HFFc6 (cell line): ENCODE data around the gene SLC16A12. TPM values are rescaled to one million over a fixed set of nuclear protein-coding genes. Genes with fewer than 3 reads are reported as not detected.
A peak's percentile ranks its signal among the peaks of the same experiment; 100 is the strongest.

Experiments used
- DNase-seq: peaks from one replicate; pipeline ENCODE4 v3.0.0-alpha.2; 2018
- H3K27ac Mint-ChIP-seq: 2 replicates; pipeline ENCODE4 v1.8.0; 2020; ENCODE audit warnings: mild to moderate bottlenecking, mixed read lengths
- H3K27me3 Mint-ChIP-seq: 2 replicates; pipeline ENCODE4 v1.8.0; 2021; ENCODE audit warnings: mild to moderate bottlenecking, moderate library complexity, mixed read lengths; ENCODE audit not compliant: insufficient read depth
- H3K36me3 Mint-ChIP-seq: 2 replicates; pipeline ENCODE4 v1.8.0; 2021; ENCODE audit warnings: low read depth, mixed read lengths
- H3K4me1 Mint-ChIP-seq: 2 replicates; pipeline ENCODE4 v1.8.0; 2020; ENCODE audit warnings: low read depth, mixed read lengths
- H3K4me3 Mint-ChIP-seq: 2 replicates; pipeline ENCODE4 v1.8.0; 2020; ENCODE audit warnings: mild to moderate bottlenecking, moderate library complexity, mixed read lengths
- H3K9me3 Mint-ChIP-seq: 2 replicates; pipeline ENCODE4 v1.8.0; 2020; ENCODE audit warnings: mild to moderate bottlenecking, mixed read lengths
- total RNA-seq, 6 experiments: library from RNA; stranded (reverse); fragmentation: NEBNext Ultra II Directional; extraction: Animal tissue kit (Norgen Biotek cat#: 25700); gene quantifications; 2 replicates in 1 of 6; 3 replicates in 5 of 6; pipeline ENCODE4 v1.2.3, GENCODE V29; 2021
- TF ChIP-seq, protein P1 (sequence below): fragments of 200-600 bp; sonication (generic); IDR thresholded peaks from 2 replicates; pipeline ENCODE4 v1.5.0; 2021; ENCODE audit warnings: antibody characterized with exemption, mild to moderate bottlenecking

The SLC16A12 gene
- total RNA-seq, 6 experiments from 2014 or later: not detected

DNA sequence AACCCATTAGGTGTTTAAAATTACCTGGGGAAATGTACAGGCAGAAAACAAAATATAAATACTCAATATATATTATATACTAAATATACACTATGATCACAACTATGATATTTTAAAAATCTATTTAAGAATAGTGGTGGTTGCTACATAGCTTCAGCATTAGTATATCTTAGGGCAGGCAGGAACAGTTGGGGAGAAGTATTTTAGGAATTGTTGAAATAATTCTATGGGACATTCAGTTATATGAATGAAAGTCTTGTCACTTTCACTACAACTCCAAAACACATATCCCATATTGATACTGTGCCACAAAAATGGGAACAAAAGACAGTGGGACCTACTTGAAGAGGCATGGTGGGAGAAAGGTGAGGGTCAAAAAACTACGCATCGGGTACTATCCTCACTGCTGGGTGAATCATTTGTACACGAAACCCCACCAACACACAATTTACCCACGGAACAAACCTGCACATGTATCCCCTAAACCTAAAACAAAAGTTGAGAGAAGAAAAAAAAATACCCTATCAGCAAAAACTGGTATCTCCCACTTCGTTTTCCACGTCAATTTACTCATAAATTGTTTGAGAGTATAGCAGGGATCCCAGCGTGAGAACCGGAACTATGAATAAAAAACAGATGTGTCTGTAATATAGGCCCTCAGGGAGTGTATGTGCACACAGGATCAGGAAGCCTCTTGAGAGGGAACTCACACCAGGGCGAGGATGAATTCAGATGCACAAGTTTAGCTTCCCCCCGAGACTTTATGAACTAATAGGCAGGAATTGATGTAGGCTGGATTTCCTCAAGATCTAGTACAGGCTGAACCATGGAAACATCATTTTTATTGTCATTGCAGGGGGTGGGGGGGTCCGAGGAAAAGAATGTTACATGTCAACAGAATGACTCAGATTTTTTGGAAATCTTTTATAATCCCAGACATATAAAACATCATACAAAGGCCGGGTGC, 16.2 kb downstream of the SLC16A12 start:
- Mint-ChIP-seq H3K4me3 (peak overlapping the region; percentile 53; the same call in 1 of the 2 replicates), H3K36me3 (no peaks in the 10 kb centered on the region), H3K27me3 (peaks cover 3% of the 10 kb centered on the region), H3K9me3 (no peaks in the 10 kb centered on the region), H3K4me1 (peaks cover 65% of the 10 kb centered on the region), H3K27ac (peak overlapping the region; percentile 91)
- DNase-seq: peak; percentile 87
- TF ChIP-seq, protein P1, sequence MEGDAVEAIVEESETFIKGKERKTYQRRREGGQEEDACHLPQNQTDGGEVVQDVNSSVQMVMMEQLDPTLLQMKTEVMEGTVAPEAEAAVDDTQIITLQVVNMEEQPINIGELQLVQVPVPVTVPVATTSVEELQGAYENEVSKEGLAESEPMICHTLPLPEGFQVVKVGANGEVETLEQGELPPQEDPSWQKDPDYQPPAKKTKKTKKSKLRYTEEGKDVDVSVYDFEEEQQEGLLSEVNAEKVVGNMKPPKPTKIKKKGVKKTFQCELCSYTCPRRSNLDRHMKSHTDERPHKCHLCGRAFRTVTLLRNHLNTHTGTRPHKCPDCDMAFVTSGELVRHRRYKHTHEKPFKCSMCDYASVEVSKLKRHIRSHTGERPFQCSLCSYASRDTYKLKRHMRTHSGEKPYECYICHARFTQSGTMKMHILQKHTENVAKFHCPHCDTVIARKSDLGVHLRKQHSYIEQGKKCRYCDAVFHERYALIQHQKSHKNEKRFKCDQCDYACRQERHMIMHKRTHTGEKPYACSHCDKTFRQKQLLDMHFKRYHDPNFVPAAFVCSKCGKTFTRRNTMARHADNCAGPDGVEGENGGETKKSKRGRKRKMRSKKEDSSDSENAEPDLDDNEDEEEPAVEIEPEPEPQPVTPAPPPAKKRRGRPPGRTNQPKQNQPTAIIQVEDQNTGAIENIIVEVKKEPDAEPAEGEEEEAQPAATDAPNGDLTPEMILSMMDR: no peak

DNA sequence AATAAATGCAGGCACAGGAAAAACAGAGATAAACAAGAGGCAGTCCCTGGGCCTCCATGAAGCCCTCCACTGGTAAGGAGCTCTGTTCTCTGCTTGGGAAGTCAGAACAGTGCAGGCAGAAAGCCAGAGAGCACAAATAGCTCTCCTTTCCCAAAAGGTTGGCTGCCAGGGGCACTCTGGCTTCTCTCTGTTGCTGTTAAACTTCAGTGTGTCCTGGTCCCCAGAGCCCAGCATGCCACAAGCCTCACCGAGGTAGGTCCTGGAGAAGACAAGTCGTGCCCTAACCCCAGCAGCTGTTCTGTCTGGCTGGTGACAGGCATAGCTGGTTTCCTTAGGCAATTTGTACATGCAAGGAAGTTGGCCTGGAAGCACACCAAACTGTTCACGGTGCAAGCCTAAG, 17.3 kb downstream of the SLC16A12 start:
- H3K9me3 Mint-ChIP-seq: no peaks in the 10 kb centered on the region
- TF ChIP-seq, protein P1: no peak
- no peaks in the 10 kb centered on the region for H3K36me3 Mint-ChIP-seq
- peaks cover 3% of the 10 kb centered on the region for H3K27me3 Mint-ChIP-seq
- H3K4me1 Mint-ChIP-seq: peaks cover 70% of the 10 kb centered on the region
- no peak for DNase-seq
- H3K27ac Mint-ChIP-seq: peak overlapping the region; percentile 97
- no peak overlapping the region for H3K4me3 Mint-ChIP-seq

DNA sequence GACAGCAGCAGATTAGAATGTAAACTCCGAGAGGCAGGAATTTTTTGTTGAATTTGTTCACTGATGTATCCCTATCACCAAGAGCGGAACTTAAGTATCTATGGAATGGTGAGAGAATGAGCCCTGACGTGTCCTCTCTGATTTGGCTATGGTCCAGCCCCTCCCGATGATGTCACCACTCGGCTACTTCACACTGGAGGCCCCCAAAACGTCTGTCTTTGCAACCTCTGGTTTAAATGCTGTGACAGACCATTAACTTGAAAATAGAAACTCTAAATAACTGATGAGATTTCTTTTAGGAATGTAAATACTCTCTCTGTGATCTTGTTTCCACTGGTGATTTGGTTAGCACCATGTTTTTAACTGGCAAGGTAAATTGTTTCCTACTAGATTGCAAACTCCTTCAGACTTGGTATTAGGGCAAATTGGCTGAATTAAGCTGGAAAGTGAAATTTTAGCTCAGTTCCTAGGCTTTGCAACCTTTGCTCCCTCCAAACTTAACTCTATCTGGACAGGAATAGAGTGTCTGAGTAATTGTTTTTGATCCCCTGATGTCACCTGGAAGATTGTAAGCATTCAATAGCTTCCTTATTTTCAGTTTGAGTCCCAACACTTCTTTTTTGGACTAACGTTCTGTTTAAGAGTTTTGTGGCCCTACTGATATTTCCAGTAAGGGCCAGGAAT, 19.1 kb downstream of the SLC16A12 start:
- no peaks in the 10 kb centered on the region for H3K36me3 Mint-ChIP-seq
- peaks cover 9% of the 10 kb centered on the region for H3K27me3 Mint-ChIP-seq
- peak overlapping the region; percentile 97 for H3K27ac Mint-ChIP-seq
- H3K4me1 Mint-ChIP-seq: peaks cover 70% of the 10 kb centered on the region
- H3K4me3 Mint-ChIP-seq: peak overlapping the region; percentile 86
- H3K9me3 Mint-ChIP-seq: no peaks in the 10 kb centered on the region
- DNase-seq: peak; percentile 93
- TF ChIP-seq, protein P1: no peak

DNA sequence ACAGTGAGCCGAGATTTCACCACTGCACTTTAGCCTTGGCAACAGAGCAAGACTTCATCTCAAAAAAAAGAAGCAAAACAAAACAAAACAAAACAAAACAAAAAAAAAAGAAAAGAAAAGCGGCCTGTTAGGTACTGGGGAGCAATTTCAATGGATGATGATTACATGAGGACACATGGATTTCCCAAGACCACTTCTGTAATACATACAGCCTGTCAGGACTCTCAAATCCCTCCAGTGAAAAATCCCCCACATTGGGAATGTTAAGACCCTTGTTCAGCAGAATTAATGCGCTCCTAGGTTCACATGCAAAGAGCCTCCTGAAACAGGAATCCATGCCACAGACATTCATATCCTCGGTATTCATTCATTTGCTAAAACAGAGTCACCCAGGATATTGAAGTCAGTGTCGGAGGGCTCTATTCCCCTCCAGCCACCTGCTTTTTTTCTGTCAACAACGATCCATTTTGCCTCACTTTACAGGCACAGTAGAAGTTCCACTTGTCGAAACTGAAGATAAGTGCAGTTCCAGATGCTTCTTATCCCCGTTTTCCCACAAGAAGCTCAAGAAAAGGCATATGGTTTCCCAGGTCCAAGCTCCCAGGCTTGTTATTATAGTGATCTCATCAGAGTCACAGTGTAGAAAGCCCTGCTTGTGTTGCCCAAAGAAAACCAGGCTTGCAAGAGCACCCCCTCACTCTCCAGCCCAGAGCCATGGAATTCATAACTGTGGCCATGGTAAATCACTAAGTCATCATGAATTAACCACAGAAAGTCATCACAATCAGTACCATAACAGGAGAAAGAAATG, 20.2 kb downstream of the SLC16A12 start:
- Mint-ChIP-seq H3K36me3 (no peaks in the 10 kb centered on the region; the same call in 1 of the 2 replicates), H3K4me1 (peaks cover 62% of the 10 kb centered on the region), H3K9me3 (peaks cover under 1% of the 10 kb centered on the region; the same call in 1 of the 2 replicates), H3K27me3 (peaks cover 9% of the 10 kb centered on the region), H3K4me3 (peak overlapping the region; percentile 86), H3K27ac (peak overlapping the region; percentile 97)
- TF ChIP-seq, protein P1: no peak
- DNase-seq: peak; percentile 94

DNA sequence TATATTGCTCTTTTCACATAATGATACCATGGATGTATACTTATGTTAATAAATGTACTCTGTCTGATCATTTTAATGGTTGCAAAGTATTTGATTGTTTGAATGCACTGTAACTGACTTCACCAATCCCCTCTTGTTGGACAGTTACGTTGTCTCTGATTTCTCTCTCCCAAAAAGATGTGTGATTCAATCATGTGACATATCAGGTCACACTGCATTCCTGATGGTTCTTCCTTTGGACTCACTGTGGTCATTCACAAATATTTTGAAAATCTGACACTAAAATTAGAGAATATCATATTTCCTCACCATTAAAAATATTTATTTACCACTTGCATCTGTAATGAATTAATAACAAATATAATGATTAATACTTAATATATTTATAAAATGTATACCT, 22.2 kb downstream of the SLC16A12 start:
- no peak for DNase-seq
- Mint-ChIP-seq H3K27ac (no peak overlapping the region), H3K9me3 (peaks cover 6% of the 10 kb centered on the region), H3K27me3 (peaks cover 10% of the 10 kb centered on the region), H3K4me1 (peaks cover 42% of the 10 kb centered on the region), H3K4me3 (no peak overlapping the region), H3K36me3 (peaks cover 6% of the 10 kb centered on the region; the same call in 1 of the 2 replicates)
- TF ChIP-seq, protein P1: no peak
